Kidney (tissue), 14 donors: Measurements from ENCODE around the gene ZSWIM8. TPM values are rescaled to one million over a fixed set of nuclear protein-coding genes. Genes with fewer than 3 reads are reported as not detected.
A peak's percentile ranks its signal among the peaks of the same experiment; 100 is the strongest.

ENCODE experiments used
- DNase-seq, 5 donors: peaks; one replicate each; pipeline ENCODE4 v3.0.0-alpha.2; 2013 to 2020
- FAIRE-seq: peaks from 2 replicates; lab custom pipeline; 2012; peaks lifted over from hg19 to GRCh38; lab: Jason Lieb, UNC
- H3K27ac ChIP-seq, 2 donors: one replicate each; pipeline ENCODE4 v1.7.0; 2013; ENCODE audit warnings: low read depth in 2 of 2, low read length in 2 of 2, inconsistent platforms in 1 of 2
- H3K27me3 ChIP-seq: one replicate; pipeline ENCODE4 v1.7.1; 2013; ENCODE audit warnings: low read length, inconsistent platforms; ENCODE audit not compliant: control insufficient read depth, insufficient read depth
- H3K36me3 ChIP-seq, 3 donors: one replicate each; pipeline versions ENCODE4 v1.7.0 to v1.7.1; 2013; ENCODE audit warnings: low read length in 3 of 3, control low read depth in 1 of 3, inconsistent platforms in 1 of 3; ENCODE audit not compliant: insufficient read depth in 3 of 3, control insufficient read depth in 2 of 3
- H3K4me1 ChIP-seq, 3 donors: one replicate each; pipeline versions ENCODE4 v1.7.0 to v1.7.1; 2013; ENCODE audit warnings: low read length in 3 of 3, inconsistent platforms in 1 of 3, low read depth in 1 of 3; ENCODE audit not compliant: control insufficient read depth in 2 of 3, insufficient read depth in 2 of 3
- H3K4me3 ChIP-seq, 3 donors: one replicate each; pipeline versions ENCODE4 v1.7.0 to v1.8.1; 2013; ENCODE audit warnings: low read length in 3 of 3, control low read depth in 1 of 3, inconsistent platforms in 1 of 3
- H3K9ac ChIP-seq, 3 donors: one replicate each; pipeline versions ENCODE4 v1.7.0 to v1.7.1; 2013; ENCODE audit warnings: low read length in 3 of 3, control low read depth in 1 of 3, inconsistent platforms in 1 of 3
- H3K9me3 ChIP-seq, 3 donors: one replicate each; pipeline versions ENCODE4 v1.7.0 to v1.7.1; 2013; ENCODE audit warnings: low read length in 3 of 3, control low read depth in 1 of 3, inconsistent platforms in 1 of 3; ENCODE audit not compliant: control insufficient read depth in 2 of 3, insufficient read depth in 1 of 3
- intact Hi-C: fragments of 100-400 bp; cut with DNase I; formaldehyde crosslinking; loops from one replicate; pipeline ENCODE4 v1.11.1; 2022
- polyA plus RNA-seq: library from polyadenylated mRNA; stranded (reverse); fragments of 350-450 nt; fragmentation: Illumina TruSeq; extraction: RNeasy Lipid Tissue Mini Kit (QIAGEN cat#74804); gene quantifications from one replicate; pipeline ENCODE4 v1.2.3, GENCODE V29; 2014; ENCODE audit warnings: low read depth, low replicate concordance; ENCODE audit not compliant: insufficient read depth
- total RNA-seq: library from RNA; stranded (reverse); fragmentation: NEBNext Ultra II Directional; extraction: Animal tissue kit (Norgen Biotek cat#: 25700); gene quantifications from one replicate; pipeline ENCODE4 v1.2.1, GENCODE V29; 2021
- TF ChIP-seq, protein P1 (sequence below): IDR thresholded peaks from 3 replicates; pipeline ENCODE4 v1.5.1; 2012; ENCODE audit warnings: mild to moderate bottlenecking, moderate library complexity, borderline replicate concordance; ENCODE audit not compliant: insufficient read depth; ENCODE audit errors: extremely low read depth
- donor health status: control.
- donor health status: control.
- donor health status: control.
- donor health status: control.
- donor health status: control.
- donor health status: DM: yes; HTN: yes; CAD: no.
- donor health status: Normal renal cell carcinoma (clear cell type).

Gene ZSWIM8
- total and polyA plus RNA-seq, 2 donors from 2014 or later = 91.8 to 96.7 TPM

DNA sequence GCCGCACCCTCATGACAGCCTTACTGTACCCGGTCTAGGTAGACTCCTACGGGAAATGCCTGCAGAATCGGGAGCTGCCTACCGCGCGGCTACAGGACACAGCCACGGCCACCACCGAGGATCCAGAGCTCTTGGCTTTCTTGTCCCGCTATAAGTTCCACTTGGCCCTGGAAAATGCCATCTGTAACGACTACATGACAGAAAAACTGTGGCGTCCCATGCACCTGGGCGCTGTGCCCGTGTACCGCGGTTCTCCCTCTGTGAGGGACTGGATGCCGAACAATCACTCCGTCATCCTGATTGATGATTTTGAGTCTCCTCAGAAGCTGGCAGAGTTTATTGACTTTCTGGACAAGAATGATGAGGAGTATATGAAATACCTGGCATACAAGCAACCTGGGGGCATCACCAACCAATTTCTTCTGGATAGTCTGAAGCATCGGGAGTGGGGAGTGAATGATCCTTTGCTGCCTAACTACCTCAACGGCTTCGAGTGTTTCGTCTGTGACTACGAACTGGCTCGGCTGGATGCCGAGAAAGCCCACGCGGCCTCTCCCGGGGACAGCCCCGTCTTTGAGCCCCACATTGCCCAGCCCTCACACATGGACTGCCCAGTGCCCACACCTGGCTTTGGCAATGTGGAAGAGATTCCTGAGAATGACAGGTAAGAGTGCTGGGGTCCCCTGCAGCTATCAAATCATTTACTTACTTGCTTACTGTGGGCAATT lies 12.1 kb upstream of the ZSWIM8 start:
- Histone ChIP-seq H3K27ac (peak overlapping the region; percentile 98), H3K36me3 (peaks cover 5 to 28% (median 24%) of the 10 kb centered on the region in 3 donors)

DNA sequence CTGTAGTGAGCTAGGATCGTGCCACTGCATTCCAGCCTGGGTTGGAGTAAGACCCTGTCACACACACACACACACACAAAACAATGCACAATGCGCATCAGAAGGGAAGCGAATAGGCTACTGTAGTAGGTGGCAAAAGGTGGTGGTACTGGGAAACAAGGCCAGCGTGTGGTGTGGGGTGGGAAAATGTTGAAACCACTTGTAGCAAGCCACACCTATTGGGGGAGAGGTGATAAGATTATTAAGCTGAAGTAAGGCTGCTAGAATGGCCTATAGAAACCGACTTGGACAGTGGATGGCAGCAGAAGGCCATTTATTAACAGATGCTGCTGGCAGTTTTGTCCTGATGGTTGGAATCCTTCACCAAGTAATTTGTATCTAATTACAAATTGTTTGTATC lies 10.8 kb upstream of the ZSWIM8 start:
- H3K27ac ChIP-seq = no peak overlapping the region
- intact Hi-C loops = no loop called here
- FAIRE-seq (no peak), DNase-seq (peak in 1 of 5 donors; percentile 8)
- H3K9me3 ChIP-seq = no peaks in the 10 kb centered on the region
- no peak overlapping the region for H3K4me3 ChIP-seq
- TF ChIP-seq, protein P1, sequence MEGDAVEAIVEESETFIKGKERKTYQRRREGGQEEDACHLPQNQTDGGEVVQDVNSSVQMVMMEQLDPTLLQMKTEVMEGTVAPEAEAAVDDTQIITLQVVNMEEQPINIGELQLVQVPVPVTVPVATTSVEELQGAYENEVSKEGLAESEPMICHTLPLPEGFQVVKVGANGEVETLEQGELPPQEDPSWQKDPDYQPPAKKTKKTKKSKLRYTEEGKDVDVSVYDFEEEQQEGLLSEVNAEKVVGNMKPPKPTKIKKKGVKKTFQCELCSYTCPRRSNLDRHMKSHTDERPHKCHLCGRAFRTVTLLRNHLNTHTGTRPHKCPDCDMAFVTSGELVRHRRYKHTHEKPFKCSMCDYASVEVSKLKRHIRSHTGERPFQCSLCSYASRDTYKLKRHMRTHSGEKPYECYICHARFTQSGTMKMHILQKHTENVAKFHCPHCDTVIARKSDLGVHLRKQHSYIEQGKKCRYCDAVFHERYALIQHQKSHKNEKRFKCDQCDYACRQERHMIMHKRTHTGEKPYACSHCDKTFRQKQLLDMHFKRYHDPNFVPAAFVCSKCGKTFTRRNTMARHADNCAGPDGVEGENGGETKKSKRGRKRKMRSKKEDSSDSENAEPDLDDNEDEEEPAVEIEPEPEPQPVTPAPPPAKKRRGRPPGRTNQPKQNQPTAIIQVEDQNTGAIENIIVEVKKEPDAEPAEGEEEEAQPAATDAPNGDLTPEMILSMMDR = no peak
- peaks cover 5 to 18% (median 17%) of the 10 kb centered on the region in 3 donors for H3K36me3 ChIP-seq
- peak overlapping the region in 1 of 3 donors; percentile 40 for H3K9ac ChIP-seq
- peaks cover 0 to 24% (median 0%) of the 10 kb centered on the region in 3 donors for H3K4me1 ChIP-seq
- no peaks in the 10 kb centered on the region for H3K27me3 ChIP-seq

More for the DNA sequence above, 12.1 kb upstream of the ZSWIM8 start:
- TF ChIP-seq, protein P1 = no peak
- Histone ChIP-seq H3K9ac (peak overlapping the region; percentile 52 to 81 (median 74)), H3K27me3 (no peaks in the 10 kb centered on the region), H3K4me3 (peak overlapping the region; percentile 73 to 88 (median 84)), H3K4me1 (peaks cover 0 to 24% (median 0%) of the 10 kb centered on the region in 3 donors), H3K9me3 (no peaks in the 10 kb centered on the region)
- intact Hi-C loops = no loop called here
- DNase-seq (peak in 1 of 5 donors; percentile 78), FAIRE-seq (no peak)

DNA sequence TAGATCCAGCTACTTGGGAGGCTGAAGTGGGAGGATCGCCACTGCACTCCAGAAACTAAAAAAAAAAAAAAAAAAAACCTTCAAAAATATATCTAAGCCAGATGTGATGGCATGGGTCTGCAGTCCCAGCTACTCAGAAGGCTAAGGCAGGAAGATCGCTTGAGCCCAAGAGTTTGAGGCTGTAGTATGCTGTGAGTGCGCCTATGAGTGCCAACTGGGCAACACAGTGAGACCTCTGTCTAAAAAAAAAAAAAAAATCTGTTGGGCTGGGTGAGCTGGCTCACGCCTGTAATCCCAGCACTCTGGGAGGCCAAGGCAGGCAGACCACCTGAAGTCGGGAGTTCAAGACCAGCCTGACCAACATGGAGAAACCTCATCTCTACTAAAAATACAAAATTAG lies 6.4 kb upstream of the ZSWIM8 start:
- TF ChIP-seq, protein P1 = no peak
- DNase-seq (no peak), FAIRE-seq (no peak)
- H3K4me3 ChIP-seq = no peak overlapping the region
- no peaks in the 10 kb centered on the region for H3K9me3 ChIP-seq
- no peaks in the 10 kb centered on the region for H3K27me3 ChIP-seq
- H3K36me3 ChIP-seq = peaks cover 0 to 2% (median 0%) of the 10 kb centered on the region in 3 donors
- no peak overlapping the region for H3K9ac ChIP-seq
- intact Hi-C loops = no loop called here
- H3K4me1 ChIP-seq = peaks cover 2 to 20% (median 3%) of the 10 kb centered on the region in 3 donors
- no peak overlapping the region for H3K27ac ChIP-seq
